HG02610 (cell line): ENCODE results near the gene WNT7A.
"Not testable (repeated sequence)": the region's sequence is repeated elsewhere in the genome, so short reads cannot be mapped to it uniquely, and the experiment has no call there.

Source experiments
- ATAC-seq: cut with Tn5 transposase; IDR thresholded peaks from one replicate; pipeline ENCODE4 v1.9.1; 2021; ENCODE audit warnings: mild to moderate bottlenecking, moderate library complexity; ENCODE audit not compliant: unreplicated experiment

WNT7A gene

GRCh38 chr3:13866041-13866965 lies 13.6 kb downstream of the WNT7A start:
- no peak for ATAC-seq

- ATAC-seq = no peak
These were observed 14.3 kb downstream of the WNT7A start for GRCh38 chr3:13865581-13865980.

GRCh38 chr3:13865106-13865505 lies 14.8 kb downstream of the WNT7A start:
- ATAC-seq = no peak

- no peak for ATAC-seq
These were observed 15.8 kb downstream of the WNT7A start for GRCh38 chr3:13863965-13864595.

GRCh38 chr3:13863382-13863952 lies 16.4 kb downstream of the WNT7A start:
- ATAC-seq = no peak

GRCh38 chr3:13861461-13861860 lies 18.4 kb downstream of the WNT7A start:
- ATAC-seq = no peak

GRCh38 chr3:13860001-13860400 lies 19.9 kb downstream of the WNT7A start:
- ATAC-seq = no peak

GRCh38 chr3:13858768-13859520 lies 20.9 kb downstream of the WNT7A start:
- no peak for ATAC-seq

GRCh38 chr3:13857702-13858380 lies 22.0 kb downstream of the WNT7A start:
- ATAC-seq = no peak

GRCh38 chr3:13856628-13857027 lies 23.2 kb downstream of the WNT7A start:
- ATAC-seq = not testable (repeated sequence)

GRCh38 chr3:13856006-13856405 lies 23.9 kb downstream of the WNT7A start:
- ATAC-seq = no peak

- no peak for ATAC-seq
These were observed 25.4 kb downstream of the WNT7A start for GRCh38 chr3:13854492-13854891.

- no peak for ATAC-seq
These were observed 25.9 kb downstream of the WNT7A start for GRCh38 chr3:13853978-13854296.

- no peak for ATAC-seq
These were observed 26.5 kb downstream of the WNT7A start for GRCh38 chr3:13853256-13853977.

GRCh38 chr3:13852638-13853009 lies 27.2 kb downstream of the WNT7A start:
- ATAC-seq = no peak

- no peak for ATAC-seq
These were observed 27.8 kb downstream of the WNT7A start for GRCh38 chr3:13851997-13852637.

GRCh38 chr3:13851091-13851849 lies 28.6 kb downstream of the WNT7A start:
- ATAC-seq = no peak

GRCh38 chr3:13850161-13850945 lies 29.5 kb downstream of the WNT7A start:
- ATAC-seq = no peak
